GM20000 (cell line): ENCODE results near the gene PDP2.

ENCODE experiments used
- DNase-seq: peaks from one replicate; pipeline ENCODE4 v3.0.0; 2012; ENCODE audit warnings: low spot score
- CTCF ChIP-seq: IDR thresholded peaks from 2 replicates; pipeline ENCODE4 v1.5.1; 2012; ENCODE audit warnings: mild to moderate bottlenecking, control low read depth; ENCODE audit errors: extremely low read depth, missing control alignments

The PDP2 gene

GRCh38 chr16:66847533-66848067 is 32.7 kb upstream of the PDP2 start:
- TF ChIP-seq CTCF = no peak
- no peak for DNase-seq

- DNase-seq = no peak
- TF ChIP-seq CTCF = no peak
Observed at GRCh38 chr16:66848172-66848571, 32.1 kb upstream of the PDP2 start.

- no peak for DNase-seq
- TF ChIP-seq CTCF = no peak
Observed at GRCh38 chr16:66849021-66849420, 31.3 kb upstream of the PDP2 start.

GRCh38 chr16:66849549-66849948 is 30.8 kb upstream of the PDP2 start:
- TF ChIP-seq CTCF = no peak
- no peak for DNase-seq

GRCh38 chr16:66850115-66850815 is 30.1 kb upstream of the PDP2 start:
- no peak for DNase-seq
- no peak for TF ChIP-seq CTCF

- no peak for TF ChIP-seq CTCF
- DNase-seq = no peak
Observed at GRCh38 chr16:66851166-66851964, 28.9 kb upstream of the PDP2 start.
